Stomach (tissue), 4 donors: ENCODE measurements around the gene RNF130.

ENCODE experiments used
- EP300 ChIP-seq: sonication (generic); formaldehyde crosslinking; IDR thresholded peaks from one replicate; pipeline ENCODE4 v1.6.1; 2017; ENCODE audit warnings: antibody characterized with exemption
- POLR2A ChIP-seq, 4 donors: fragments of 450-650 bp; IDR thresholded peaks; one replicate each; pipeline ENCODE4 v1.6.1; 2016; ENCODE audit warnings: antibody characterized with exemption in 4 of 4, control low read depth in 2 of 4, mild to moderate bottlenecking in 1 of 4, moderate library complexity in 1 of 4
- TF ChIP-seq, protein P1 (sequence below), 7 experiments: fragments of 450-650 bp in 4 of 7; fragments of 200-600 bp in 3 of 7; sonication (generic) in 3 of 7; IDR thresholded peaks; one replicate each; pipeline ENCODE4 v1.5.1; 2016 to 2019; ENCODE audit warnings: antibody characterized with exemption in 7 of 7, control low read depth in 2 of 7, mild to moderate bottlenecking in 1 of 7

DNA sequence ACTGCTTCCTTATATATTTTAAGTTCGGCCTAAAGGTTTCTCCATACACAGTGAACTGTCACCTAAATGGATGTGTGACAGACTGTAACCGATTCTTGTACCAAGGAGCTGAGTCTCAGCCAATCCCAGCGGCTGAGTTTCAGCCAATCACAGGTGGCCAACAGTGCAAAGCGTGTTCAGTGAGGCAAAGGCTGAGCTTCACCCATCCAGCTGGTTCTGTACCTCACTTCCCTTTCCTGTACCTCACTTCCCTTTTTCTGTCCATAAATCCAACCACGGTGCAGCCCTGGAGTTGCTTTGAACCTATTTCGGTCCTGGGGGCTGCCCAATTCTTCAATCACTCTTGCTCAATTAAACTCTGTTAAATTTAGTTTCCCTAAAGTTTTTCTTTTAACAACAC is 148.1 kb downstream of the RNF130 start:
- TF ChIP-seq POLR2A (IDR thresholded peaks at IDR 0.05) (no peak), EP300 (no peak)
- TF ChIP-seq, protein P1, sequence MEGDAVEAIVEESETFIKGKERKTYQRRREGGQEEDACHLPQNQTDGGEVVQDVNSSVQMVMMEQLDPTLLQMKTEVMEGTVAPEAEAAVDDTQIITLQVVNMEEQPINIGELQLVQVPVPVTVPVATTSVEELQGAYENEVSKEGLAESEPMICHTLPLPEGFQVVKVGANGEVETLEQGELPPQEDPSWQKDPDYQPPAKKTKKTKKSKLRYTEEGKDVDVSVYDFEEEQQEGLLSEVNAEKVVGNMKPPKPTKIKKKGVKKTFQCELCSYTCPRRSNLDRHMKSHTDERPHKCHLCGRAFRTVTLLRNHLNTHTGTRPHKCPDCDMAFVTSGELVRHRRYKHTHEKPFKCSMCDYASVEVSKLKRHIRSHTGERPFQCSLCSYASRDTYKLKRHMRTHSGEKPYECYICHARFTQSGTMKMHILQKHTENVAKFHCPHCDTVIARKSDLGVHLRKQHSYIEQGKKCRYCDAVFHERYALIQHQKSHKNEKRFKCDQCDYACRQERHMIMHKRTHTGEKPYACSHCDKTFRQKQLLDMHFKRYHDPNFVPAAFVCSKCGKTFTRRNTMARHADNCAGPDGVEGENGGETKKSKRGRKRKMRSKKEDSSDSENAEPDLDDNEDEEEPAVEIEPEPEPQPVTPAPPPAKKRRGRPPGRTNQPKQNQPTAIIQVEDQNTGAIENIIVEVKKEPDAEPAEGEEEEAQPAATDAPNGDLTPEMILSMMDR (IDR thresholded peaks at IDR 0.05): no peak
